DMS79 treated with DMSO at 0.1 percent for 48 hours (cell line): ENCODE data around the gene SCN3A.

Experiments
- DNase-seq: peaks from one replicate; lab custom pipeline; 2025; lab: John Stamatoyannopoulos, UW

The SCN3A gene

GRCh38 chr2:165203689-165204559 is at the start of gene SCN3A:
TSS of gene SCN3A (minus strand) at chr2:165204050. CDS start at chr2:165176394, 27,656 bp downstream.
- DNase-seq: no peak

GRCh38 chr2:165253178-165253577 is 49.3 kb upstream of the SCN3A start:
- no peak for DNase-seq

DNA sequence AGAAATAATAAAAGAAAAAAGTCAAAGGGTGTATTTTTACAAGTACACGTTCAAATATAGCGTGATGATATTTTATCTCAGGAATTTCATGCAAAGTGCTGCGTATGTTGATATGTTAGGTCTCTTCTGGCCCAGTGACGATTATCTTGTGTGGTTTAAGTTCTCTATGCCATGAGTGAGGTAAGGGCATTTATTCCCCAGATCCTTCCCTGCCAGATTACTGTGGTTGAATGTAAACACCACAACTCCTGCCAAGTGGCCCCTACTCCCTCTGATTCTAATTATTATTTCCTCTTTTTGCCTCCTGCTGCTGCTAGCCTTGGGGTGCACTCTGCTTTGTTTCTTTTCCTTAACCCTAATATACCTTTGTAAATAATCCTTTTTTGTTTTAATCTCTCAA is 47.5 kb upstream of the SCN3A start:
- no peak for DNase-seq

GRCh38 chr2:165248238-165248637 is 44.4 kb upstream of the SCN3A start:
- no peak for DNase-seq

- no peak for DNase-seq
Measured at GRCh38 chr2:165245081-165245793, 41.4 kb upstream of the SCN3A start.

DNA sequence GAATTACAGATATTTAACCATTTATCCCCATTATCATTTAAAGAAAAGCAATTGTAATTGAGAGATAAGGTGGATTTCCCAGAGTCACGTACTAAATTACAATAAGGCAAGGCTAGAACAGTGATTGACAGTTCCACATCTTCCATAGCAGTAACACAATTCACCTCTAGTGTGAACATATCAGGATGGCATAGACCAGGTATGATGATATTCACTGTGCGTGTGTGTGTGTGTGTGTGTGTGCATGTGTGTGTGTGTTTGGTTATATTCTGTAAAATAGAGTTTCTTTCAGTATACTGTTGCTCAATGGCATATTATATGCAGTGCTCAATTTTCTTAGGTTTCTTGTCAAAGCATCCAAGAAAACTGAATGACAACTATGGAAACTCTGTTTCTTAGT is 37.1 kb upstream of the SCN3A start:
- no peak for DNase-seq

DNA sequence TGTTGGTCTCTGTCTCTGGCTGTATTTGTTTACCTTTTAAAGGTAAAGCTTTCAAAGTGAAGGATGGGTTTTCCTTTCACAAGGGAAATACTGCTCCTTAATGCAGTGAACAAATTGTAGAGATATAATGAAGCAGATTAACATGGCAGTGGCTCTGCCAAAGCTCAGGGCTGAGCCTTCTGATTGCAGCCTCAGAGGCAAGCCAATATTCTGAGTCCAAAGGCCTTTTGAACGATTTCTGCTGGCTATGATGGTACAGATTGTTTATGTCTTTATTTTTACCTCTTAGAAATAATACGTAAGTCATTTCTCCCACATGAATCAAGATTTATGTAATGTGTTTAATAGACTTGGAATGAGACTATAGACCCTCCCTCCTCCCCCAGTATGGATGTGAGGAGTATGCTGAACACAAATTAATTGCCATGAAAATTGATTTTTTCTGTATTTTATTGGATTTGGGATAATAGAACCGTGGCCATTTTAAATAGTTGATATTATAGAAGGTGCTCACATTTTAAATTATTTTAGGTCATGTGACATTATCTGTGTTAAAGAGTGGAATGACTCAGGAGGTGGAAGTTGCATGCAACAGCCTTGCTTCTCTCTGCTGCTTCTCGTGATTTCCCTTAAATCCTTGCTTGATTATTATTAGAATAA is 36.1 kb upstream of the SCN3A start:
- DNase-seq: no peak

DNA sequence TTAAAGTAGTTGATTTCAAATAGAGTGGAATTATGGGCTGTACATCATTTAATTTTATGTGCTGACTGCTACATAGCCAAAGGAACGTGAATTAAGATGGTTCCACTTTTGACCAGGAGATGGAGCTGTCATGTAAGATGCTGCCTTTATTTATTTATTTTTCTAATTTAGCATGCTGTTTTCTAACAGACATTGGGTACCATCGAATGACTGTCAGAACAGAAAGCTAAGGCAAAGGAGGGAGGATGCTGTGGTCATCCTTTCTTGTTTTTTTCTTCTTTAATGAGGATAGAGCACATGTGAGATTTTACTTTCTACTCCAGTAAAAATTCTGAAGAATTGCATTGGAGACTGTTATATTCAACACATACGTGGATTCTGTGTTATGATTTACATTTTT is 35.4 kb upstream of the SCN3A start, which contains the start of gene SCN2A:
TSS of gene SCN2A (plus strand) at position 185 of the 400 bp plus-strand sequence. CDS start 56,410 bp downstream, outside the sequence.
- DNase-seq: peak; percentile 37

- no peak for DNase-seq
Measured at GRCh38 chr2:165238295-165238694, 34.4 kb upstream of the SCN3A start.

DNA sequence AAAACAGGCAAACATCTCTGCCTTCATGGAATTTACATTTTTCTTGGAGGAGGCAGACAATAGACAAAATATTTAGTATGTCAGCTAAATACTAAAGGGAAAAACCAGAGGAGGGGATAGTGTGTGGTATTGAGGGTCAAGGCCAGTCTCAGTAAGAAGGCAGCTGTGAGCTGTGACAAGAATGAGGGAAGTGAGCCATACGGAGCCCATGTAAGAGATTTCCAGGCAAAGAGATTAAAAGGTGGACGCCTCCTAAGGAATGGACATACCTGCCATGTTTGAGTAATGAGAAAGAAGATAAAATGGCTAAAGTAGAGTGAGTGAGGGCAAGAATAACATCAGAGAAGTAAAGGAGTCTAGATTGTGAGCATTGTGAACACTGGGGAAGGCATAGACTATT is 33.2 kb upstream of the SCN3A start:
- DNase-seq: no peak

- DNase-seq: no peak
Measured at GRCh38 chr2:165227571-165227970, 23.7 kb upstream of the SCN3A start.

DNA sequence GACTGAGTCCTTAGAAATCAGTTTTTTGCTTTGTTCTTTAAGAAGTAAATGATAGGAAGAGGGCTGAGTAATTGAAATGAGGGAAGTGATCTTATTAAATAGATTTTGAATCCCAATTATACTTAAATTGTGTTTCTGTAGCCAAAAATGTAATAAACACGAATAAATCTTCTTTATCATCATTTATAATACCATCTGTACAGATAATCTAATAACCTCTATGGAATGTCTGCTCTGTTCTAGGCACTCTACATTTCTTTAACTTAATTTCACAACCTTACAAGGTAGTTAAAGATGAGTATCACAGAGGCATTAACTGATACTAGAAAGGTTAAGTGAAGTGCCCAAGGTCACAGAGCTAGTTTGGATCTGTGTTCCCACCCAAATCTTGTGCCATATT is 21.1 kb upstream of the SCN3A start:
- DNase-seq: no peak

DNA sequence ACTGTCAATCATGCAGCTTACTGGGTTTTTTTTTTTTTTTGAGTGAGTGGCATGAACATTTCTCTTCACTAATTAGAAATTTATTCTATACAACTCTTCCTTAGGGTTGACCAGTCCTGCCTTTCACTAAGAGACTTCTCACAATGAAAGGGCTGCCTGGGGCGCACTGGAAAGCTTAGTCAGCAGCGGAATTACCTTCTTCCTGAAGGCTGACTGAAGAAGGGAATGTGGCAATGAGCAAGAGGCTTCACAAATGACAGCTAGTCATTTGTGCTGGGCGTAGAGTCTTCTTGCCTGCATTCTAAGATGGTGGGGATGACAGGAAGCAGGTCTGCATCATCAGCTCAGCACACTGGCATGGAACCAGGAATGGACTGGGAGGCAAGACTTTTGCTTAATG is 15.6 kb upstream of the SCN3A start:
- DNase-seq: no peak

GRCh38 chr2:165214093-165214492 is 10.2 kb upstream of the SCN3A start:
- no peak for DNase-seq

- no peak for DNase-seq
Measured at GRCh38 chr2:165208094-165208493, 4.2 kb upstream of the SCN3A start.

- DNase-seq: no peak
Measured at GRCh38 chr2:165205865-165206264, 2.0 kb upstream of the SCN3A start.

DNA sequence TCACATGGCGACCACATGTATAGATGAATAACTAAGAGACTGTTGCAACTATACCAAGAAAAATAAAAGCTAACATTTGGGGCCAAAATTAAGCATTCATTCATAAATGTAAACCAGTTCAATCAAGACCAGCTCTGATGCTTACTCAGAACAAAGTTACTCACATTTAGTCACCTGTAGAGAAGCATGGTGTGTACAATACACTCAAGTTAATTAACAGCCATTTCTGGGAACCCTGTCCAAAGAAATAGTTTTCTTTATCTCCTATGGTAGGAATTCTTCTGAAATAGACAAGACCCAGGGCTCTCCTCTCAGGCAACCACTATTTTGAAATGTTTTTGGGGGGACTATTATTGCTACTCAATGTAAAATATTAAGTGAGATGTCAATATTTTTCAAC is 1.6 kb downstream of the SCN3A start:
- DNase-seq: no peak

GRCh38 chr2:165198181-165198580 is 5.7 kb downstream of the SCN3A start:
- no peak for DNase-seq

- DNase-seq: no peak
Measured at GRCh38 chr2:165197346-165197745, 6.5 kb downstream of the SCN3A start.

DNA sequence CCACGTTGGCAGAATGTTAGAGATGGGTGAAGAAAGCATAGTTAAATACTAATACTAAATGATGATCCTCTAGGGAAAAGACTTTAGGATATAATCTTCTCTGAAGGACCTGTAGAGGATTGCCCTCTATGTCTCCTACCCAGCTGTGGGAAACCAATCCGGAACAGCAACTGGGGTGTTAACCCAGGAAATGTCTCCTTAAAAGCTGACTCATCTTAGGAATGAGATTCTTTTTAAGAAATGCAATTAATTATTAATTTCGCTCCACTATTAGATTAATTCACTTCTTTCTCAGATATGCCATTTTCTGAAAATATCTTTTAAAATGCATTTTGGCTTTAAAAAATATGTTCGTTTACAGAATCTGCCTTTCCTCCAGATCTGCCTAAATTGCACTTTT is 7.4 kb downstream of the SCN3A start:
- DNase-seq: no peak

DNA sequence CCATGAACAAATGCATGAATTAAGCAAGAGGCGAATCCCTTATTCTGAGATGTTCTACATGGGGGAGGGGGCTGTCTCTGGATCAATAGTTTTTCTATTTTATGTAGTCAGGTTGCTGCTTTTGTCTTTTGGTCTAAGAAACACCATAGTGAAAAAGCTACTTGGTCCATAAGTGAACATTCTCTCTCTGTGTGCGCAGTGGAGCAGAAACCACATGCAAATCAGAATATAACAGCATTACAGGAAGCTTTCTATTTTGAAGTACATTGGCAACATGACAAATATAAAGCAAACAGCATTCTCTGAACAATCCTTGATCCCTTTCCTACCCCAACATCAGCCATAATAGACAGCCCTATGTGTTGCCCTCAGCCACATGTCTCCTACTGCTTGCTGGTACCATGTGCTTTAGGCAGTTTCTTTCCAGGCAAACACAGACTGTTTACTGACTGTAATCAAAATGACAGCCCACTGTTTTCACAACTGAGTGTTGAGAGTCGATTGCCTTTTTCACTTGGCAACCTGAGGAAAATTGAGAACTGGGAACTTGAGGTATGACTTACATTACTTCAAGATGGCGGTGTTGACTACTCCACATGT is 10.6 kb downstream of the SCN3A start:
- no peak for DNase-seq

GRCh38 chr2:165192729-165193128 is 11.1 kb downstream of the SCN3A start:
- DNase-seq: no peak
